ENCODE results near the gene TEAD1. TPM values are rescaled to one million over a fixed set of nuclear protein-coding genes. Genes with fewer than 3 reads are reported as not detected.

TEAD1 gene
- total and polyA plus RNA-seq, 9 of the 15 experiments (the other 6 are each of a cell fraction or from before 2014, with no cell fraction given): 1.7 to 17.7 (median 10.8) TPM

- Histone ChIP-seq H3K4me3 (no peak overlapping the region), H2AFZ (ENCODE audit: low read depth, low read length) (no peak overlapping the region), H3K79me2 (ENCODE audit: control insufficient read depth, insufficient read depth, low read length) (peaks cover 6% of the 10 kb centered on the region; the same call in 1 of the 3 replicates), H3K9me3 (replicated peaks; ENCODE audit: control insufficient read depth, insufficient read depth, low read depth, low read length) (no peaks in the 10 kb centered on the region), H3K4me1 (replicated peaks in 1 of 2; ENCODE audit: control insufficient read depth in 2 of 2, insufficient read depth in 2 of 2, low read length in 2 of 2) (peaks cover 15 to 19% of the 10 kb centered on the region in 2 experiments), H3K9ac (ENCODE audit: insufficient read depth in 1 of 2, low read depth in 2 of 2, low read length in 2 of 2) (no peak overlapping the region), H3K27me3 (ENCODE audit: control insufficient read depth in 2 of 2, insufficient read depth in 2 of 2, low read length in 2 of 2) (no peaks in the 10 kb centered on the region), H3K4me2 (ENCODE audit: insufficient read depth, low read length) (no peak overlapping the region), H3K27ac (ENCODE audit: extremely low read depth, low read depth, low read length) (no peak overlapping the region), H3K9me1 (ENCODE audit: control insufficient read depth, insufficient read depth, low read length) (no peaks in the 10 kb centered on the region), H4K20me1 (replicated peaks; ENCODE audit: control insufficient read depth, insufficient read depth, low read length) (no peaks in the 10 kb centered on the region; the same call in 1 of the 2 replicates), H3K36me3 (ENCODE audit: control insufficient read depth, insufficient read depth, low read length) (no peaks in the 10 kb centered on the region)
- ChIA-PET POLR2A (interaction anchor here (1.1 to 1.5 kb wide), 2 partner anchors 13 to 20 kb away, joined by 3 read pairs; no protein-coding TSS in a partner anchor), CTCF (ENCODE audit: low intra/inter-chr PET ratio) (no interaction called here)
- DNase-seq (ENCODE audit: extremely low read depth in 1 of 4, low spot score in 3 of 4) (no peak), FAIRE-seq (no peak), ATAC-seq (no peak)
- intact Hi-C loops (cut with micrococcal nuclease) (loop anchor here (5.0 kb wide), 1 partner anchor 72 kb away; the partner anchor contains the start of gene TEAD1), in situ Hi-C loops (cut with MboI) (no loop called here)
- 74% methylated on average over 8 of the region's 8 CpGs for WGBS (ENCODE audit: insufficient coverage, low coverage, missing lambda C conversion rate)
- peak; percentile 31 for TF ChIP-seq MEIS2 (IDR thresholded peaks at IDR 0.05; ENCODE audit: partially characterized antibody)
- no peak for TF ChIP-seq PBX2 (CRISPR knock-in tag; IDR thresholded peaks at IDR 0.05; ENCODE audit: low read depth)
- peak; percentile 41; the same call in 1 of the 2 replicates for TF ChIP-seq PBX2 (tag; conservative IDR thresholded peaks at IDR 0.05; ENCODE audit: low read depth)
- TF ChIP-seq ZNF431 (CRISPR knock-in tag; IDR thresholded peaks at IDR 0.05): no peak
- BruUV-seq (replicated peaks): no TSS peak
Observed at GRCh38 chr11:12743834-12744449, 69.7 kb downstream of the TEAD1 start.
